K562 (cell line): Measurements from ENCODE around the gene ANAPC2. TPM values are rescaled to one million over a fixed set of nuclear protein-coding genes. Genes with fewer than 3 reads are reported as not detected.

ENCODE experiments used
- CBFA2T2 ChIP-seq: fragments of 450-650 bp; conservative IDR thresholded peaks from 2 replicates; pipeline ENCODE4 v1.6.1; 2017; ENCODE audit warnings: mild to moderate bottlenecking
- CBX8 ChIP-seq: fragments of 200-600 bp; sonication (generic); IDR thresholded peaks from 2 replicates; pipeline ENCODE4 v1.6.1; 2012; ENCODE audit warnings: borderline replicate concordance, mixed run types, low read depth, mild to moderate bottlenecking, moderate library complexity, mixed read lengths, low read length, control low read depth, inconsistent platforms; ENCODE audit not compliant: poor library complexity, severe bottlenecking; ENCODE audit errors: extremely low read depth
- E2F3 ChIP-seq: fragments of 250-450 bp; sonication (Bioruptor Pico); IDR thresholded peaks from 2 replicates; pipeline ENCODE4 v1.4.0; 2020; ENCODE audit warnings: mild to moderate bottlenecking
- EP400 ChIP-seq: fragments of 450-650 bp; IDR thresholded peaks from 2 replicates; pipeline ENCODE4 v1.6.1; 2017; ENCODE audit warnings: antibody characterized with exemption, mild to moderate bottlenecking, moderate library complexity
- FOS ChIP-seq: IDR thresholded peaks from 3 replicates; pipeline ENCODE4 v1.6.1; 2011; ENCODE audit not compliant: insufficient read length; ENCODE audit errors: extremely low read depth
- HMG20A ChIP-seq: fragments of 450-650 bp; formaldehyde crosslinking; conservative IDR thresholded peaks from 2 replicates; pipeline ENCODE4 v1.4.0; 2020; ENCODE audit warnings: mild to moderate bottlenecking, mixed read lengths
- JUNB ChIP-seq: fragments of 450-650 bp; formaldehyde crosslinking; conservative IDR thresholded peaks from 2 replicates; pipeline ENCODE4 v1.4.0; 2020; ENCODE audit warnings: mild to moderate bottlenecking
- MCM2 ChIP-seq: fragments of 450-650 bp; IDR thresholded peaks from 2 replicates; pipeline ENCODE4 v1.6.1; 2017; ENCODE audit warnings: low read depth, mild to moderate bottlenecking
- MTF1 ChIP-seq: fragments of 250-450 bp; sonication (Bioruptor Pico); IDR thresholded peaks from 2 replicates; pipeline ENCODE4 v1.9.0; 2021; ENCODE audit warnings: moderate library complexity, mild to moderate bottlenecking, inconsistent platforms, borderline replicate concordance
- NRF1 ChIP-seq, 2 experiments: fragments of 450-650 bp; IDR thresholded peaks in 1 of 2; conservative IDR thresholded peaks in 1 of 2; 2 replicates each; pipeline ENCODE4 v1.6.1; 2014; ENCODE audit warnings: mild to moderate bottlenecking in 2 of 2
- RAD21 ChIP-seq, 2 experiments: fragments of 250-450 bp in 1 of 2; fragments of 450-650 bp in 1 of 2; sonication (Bioruptor Pico) in 1 of 2; formaldehyde crosslinking in 1 of 2; IDR thresholded peaks in 1 of 2; conservative IDR thresholded peaks in 1 of 2; 2 replicates each; pipeline versions ENCODE4 v1.4.0 to v1.8.0; 2020 to 2022; ENCODE audit warnings: mild to moderate bottlenecking in 2 of 2, moderate library complexity in 1 of 2
- RBM39 ChIP-seq: fragments of 200-400 bp; formaldehyde crosslinking; optimal IDR thresholded peaks from 2 replicates; pipeline ENCODE3; 2018; ENCODE audit warnings: low read depth, low read length
- TARDBP ChIP-seq: fragments of 450-650 bp; IDR thresholded peaks from 2 replicates; pipeline ENCODE4 v1.6.1; 2016
- ZNF140 ChIP-seq: fragments of 250-450 bp; sonication (Bioruptor Pico); IDR thresholded peaks from 2 replicates; pipeline ENCODE4 v1.8.0; 2021; ENCODE audit warnings: moderate library complexity, mild to moderate bottlenecking, inconsistent platforms
- polyA plus RNA-seq, 8 experiments: library from polyadenylated mRNA; depleted of rRNA in 4 of 8; stranded (reverse) in 5 of 8; unstranded in 3 of 8; fragments of >200 nt; fragmentation: Nextera tagmentation in 2 of 8; fragmentation: Illumina TruSeq in 1 of 8; extraction: Ambion mirVana in 2 of 8; extraction: Trizol in 1 of 8; gene quantifications; 2 replicates each; pipeline versions ENCODE4 v1.2.1 to v1.2.3, GENCODE V29; 2011 to 2014; ENCODE audit warnings: inconsistent platforms in 1 of 8, missing spikeins in 1 of 8
- total RNA-seq, 7 experiments: library from RNA; depleted of rRNA in 6 of 7; stranded (reverse); fragments of >200 nt in 6 of 7; fragmentation: Illumina TruSeq in 2 of 7; extraction: Trizol in 2 of 7; gene quantifications; 2 replicates each; pipeline versions ENCODE4 v1.2.1 to v1.2.3, GENCODE V29; 2011 to 2021; ENCODE audit warnings: low replicate concordance in 1 of 7
- TF ChIP-seq, protein P1 (sequence below): fragments of 150-350 bp; IDR thresholded peaks from 2 replicates; pipeline ENCODE4 v1.6.1; 2014; ENCODE audit warnings: low read depth, mild to moderate bottlenecking, low read length, borderline replicate concordance
- TF ChIP-seq, protein P2 (sequence below), 2 experiments: IDR thresholded peaks; 2 replicates each; pipeline ENCODE4 v1.6.1; 2012; ENCODE audit warnings: improper control_type of control experiment in 2 of 2, low read depth in 2 of 2, low read length in 2 of 2, borderline replicate concordance in 1 of 2
- TF ChIP-seq, protein P3 (sequence below): fragments of 250-450 bp; sonication (Bioruptor Pico); IDR thresholded peaks from 2 replicates; pipeline ENCODE4 v1.5.0; 2021
- TF ChIP-seq, protein P4 (sequence below): fragments of 450-650 bp; IDR thresholded peaks from 2 replicates; pipeline ENCODE4 v1.6.1; 2018; ENCODE audit warnings: mild to moderate bottlenecking, low read depth; ENCODE audit not compliant: partially characterized antibody

The ANAPC2 gene
- total and polyA plus RNA-seq, 9 of the 15 experiments (the other 6 are each of a cell fraction or from before 2014, with no cell fraction given): 0.11 to 56.5 (median 17.1) TPM; not detected in 1

DNA sequence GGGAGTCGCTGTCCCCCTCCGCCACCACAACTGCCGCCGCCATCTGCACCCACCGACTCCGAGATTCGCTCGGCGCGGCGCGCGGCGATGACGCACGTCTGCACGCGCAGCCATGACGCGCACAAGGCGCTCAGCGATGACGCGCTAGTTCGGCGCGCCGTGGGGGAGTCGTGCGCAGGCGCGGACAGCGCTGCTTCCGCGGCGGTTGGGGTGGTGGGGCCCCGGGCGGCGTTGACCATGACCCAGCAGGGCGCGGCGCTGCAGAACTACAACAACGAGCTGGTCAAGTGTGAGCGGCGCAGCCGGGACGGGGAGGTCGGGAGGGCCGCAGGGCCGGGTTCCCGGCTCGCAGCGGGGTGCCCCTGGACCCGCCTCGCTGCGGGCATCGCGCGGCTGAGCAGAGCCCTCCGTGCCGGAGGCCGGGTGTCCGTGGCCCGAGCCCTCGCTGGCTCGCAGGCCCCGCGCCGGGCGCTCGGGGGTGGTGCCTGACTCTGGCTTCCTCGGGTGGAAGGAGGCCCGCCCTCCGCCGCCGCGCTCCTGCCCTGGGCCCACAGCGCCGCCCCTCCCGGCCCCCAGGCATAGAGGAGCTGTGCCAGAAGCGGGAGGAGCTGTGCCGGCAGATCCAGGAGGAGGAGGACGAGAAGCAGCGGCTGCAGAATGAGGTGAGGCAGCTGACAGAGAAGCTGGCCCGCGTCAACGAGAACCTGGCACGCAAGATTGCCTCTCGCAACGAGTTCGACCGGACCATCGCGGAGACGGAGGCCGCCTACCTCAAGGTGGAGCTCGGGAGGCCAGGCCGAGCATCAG lies at the start of gene ANAPC2, which contains the start of gene SSNA1 (continued):
- TF ChIP-seq RBM39: no peak
- no peak for TF ChIP-seq CBFA2T2
- TF ChIP-seq, protein P1, sequence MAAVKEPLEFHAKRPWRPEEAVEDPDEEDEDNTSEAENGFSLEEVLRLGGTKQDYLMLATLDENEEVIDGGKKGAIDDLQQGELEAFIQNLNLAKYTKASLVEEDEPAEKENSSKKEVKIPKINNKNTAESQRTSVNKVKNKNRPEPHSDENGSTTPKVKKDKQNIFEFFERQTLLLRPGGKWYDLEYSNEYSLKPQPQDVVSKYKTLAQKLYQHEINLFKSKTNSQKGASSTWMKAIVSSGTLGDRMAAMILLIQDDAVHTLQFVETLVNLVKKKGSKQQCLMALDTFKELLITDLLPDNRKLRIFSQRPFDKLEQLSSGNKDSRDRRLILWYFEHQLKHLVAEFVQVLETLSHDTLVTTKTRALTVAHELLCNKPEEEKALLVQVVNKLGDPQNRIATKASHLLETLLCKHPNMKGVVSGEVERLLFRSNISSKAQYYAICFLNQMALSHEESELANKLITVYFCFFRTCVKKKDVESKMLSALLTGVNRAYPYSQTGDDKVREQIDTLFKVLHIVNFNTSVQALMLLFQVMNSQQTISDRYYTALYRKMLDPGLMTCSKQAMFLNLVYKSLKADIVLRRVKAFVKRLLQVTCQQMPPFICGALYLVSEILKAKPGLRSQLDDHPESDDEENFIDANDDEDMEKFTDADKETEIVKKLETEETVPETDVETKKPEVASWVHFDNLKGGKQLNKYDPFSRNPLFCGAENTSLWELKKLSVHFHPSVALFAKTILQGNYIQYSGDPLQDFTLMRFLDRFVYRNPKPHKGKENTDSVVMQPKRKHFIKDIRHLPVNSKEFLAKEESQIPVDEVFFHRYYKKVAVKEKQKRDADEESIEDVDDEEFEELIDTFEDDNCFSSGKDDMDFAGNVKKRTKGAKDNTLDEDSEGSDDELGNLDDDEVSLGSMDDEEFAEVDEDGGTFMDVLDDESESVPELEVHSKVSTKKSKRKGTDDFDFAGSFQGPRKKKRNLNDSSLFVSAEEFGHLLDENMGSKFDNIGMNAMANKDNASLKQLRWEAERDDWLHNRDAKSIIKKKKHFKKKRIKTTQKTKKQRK: no peak; the same call in 1 of the 2 replicates
- TF ChIP-seq, protein P2, sequence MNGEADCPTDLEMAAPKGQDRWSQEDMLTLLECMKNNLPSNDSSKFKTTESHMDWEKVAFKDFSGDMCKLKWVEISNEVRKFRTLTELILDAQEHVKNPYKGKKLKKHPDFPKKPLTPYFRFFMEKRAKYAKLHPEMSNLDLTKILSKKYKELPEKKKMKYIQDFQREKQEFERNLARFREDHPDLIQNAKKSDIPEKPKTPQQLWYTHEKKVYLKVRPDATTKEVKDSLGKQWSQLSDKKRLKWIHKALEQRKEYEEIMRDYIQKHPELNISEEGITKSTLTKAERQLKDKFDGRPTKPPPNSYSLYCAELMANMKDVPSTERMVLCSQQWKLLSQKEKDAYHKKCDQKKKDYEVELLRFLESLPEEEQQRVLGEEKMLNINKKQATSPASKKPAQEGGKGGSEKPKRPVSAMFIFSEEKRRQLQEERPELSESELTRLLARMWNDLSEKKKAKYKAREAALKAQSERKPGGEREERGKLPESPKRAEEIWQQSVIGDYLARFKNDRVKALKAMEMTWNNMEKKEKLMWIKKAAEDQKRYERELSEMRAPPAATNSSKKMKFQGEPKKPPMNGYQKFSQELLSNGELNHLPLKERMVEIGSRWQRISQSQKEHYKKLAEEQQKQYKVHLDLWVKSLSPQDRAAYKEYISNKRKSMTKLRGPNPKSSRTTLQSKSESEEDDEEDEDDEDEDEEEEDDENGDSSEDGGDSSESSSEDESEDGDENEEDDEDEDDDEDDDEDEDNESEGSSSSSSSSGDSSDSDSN (IDR thresholded peaks at IDR 0.05; ENCODE audit: borderline replicate concordance in 1 of 2, low read depth in 2 of 2, low read length in 2 of 2): peak; percentile 33 to 90; a peak in 2 of 4 replicates
- TF ChIP-seq E2F3 (CRISPR knock-in tag): no peak
- TF ChIP-seq TARDBP: peak; percentile 71; the same call in 1 of the 2 replicates
- TF ChIP-seq MCM2: no peak
- TF ChIP-seq MTF1 (CRISPR knock-in tag): no peak
- TF ChIP-seq JUNB (CRISPR knock-in tag): 0 out of 2 replicates have a peak, but pooled peaks have one; percentile 27
- peak; percentile 83 for TF ChIP-seq RAD21 (CRISPR knock-in tag; conservative IDR thresholded peaks at IDR 0.05 in 1 of 2, IDR thresholded peaks at IDR 0.05 in 1 of 2)
- no peak for TF ChIP-seq HMG20A (CRISPR knock-in tag)
- TF ChIP-seq ZNF140 (CRISPR knock-in tag): no peak
- TF ChIP-seq EP400: peak; percentile 85; the same call in 1 of the 2 replicates
- no peak for TF ChIP-seq CBX8
- no peak for TF ChIP-seq FOS
- TF ChIP-seq, protein P3, sequence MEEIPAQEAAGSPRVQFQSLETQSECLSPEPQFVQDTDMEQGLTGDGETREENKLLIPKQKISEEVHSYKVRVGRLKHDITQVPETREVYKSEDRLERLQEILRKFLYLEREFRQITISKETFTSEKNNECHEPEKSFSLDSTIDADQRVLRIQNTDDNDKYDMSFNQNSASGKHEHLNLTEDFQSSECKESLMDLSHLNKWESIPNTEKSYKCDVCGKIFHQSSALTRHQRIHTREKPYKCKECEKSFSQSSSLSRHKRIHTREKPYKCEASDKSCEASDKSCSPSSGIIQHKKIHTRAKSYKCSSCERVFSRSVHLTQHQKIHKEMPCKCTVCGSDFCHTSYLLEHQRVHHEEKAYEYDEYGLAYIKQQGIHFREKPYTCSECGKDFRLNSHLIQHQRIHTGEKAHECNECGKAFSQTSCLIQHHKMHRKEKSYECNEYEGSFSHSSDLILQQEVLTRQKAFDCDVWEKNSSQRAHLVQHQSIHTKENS: no peak
- TF ChIP-seq, protein P4, sequence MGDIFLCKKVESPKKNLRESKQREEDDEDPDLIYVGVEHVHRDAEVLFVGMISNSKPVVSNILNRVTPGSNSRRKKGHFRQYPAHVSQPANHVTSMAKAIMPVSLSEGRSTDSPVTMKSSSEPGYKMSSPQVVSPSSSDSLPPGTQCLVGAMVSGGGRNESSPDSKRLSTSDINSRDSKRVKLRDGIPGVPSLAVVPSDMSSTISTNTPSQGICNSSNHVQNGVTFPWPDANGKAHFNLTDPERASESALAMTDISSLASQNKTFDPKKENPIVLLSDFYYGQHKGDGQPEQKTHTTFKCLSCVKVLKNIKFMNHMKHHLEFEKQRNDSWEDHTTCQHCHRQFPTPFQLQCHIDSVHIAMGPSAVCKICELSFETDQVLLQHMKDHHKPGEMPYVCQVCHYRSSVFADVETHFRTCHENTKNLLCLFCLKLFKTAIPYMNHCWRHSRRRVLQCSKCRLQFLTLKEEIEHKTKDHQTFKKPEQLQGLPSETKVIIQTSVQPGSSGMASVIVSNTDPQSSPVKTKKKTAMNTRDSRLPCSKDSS: no peak
- peak; percentile 95 to 97 for TF ChIP-seq NRF1 (conservative IDR thresholded peaks at IDR 0.05 in 1 of 2, IDR thresholded peaks at IDR 0.05 in 1 of 2)
